CD4-positive, alpha-beta memory T cell (primary cell): ENCODE results near the gene LBHD1. TPM values are rescaled to one million over a fixed set of nuclear protein-coding genes. Genes with fewer than 3 reads are reported as not detected.
A peak's percentile ranks its signal among the peaks of the same experiment; 100 is the strongest.

Experiments used
- CTCF ChIA-PET: fragments of 350-600 bp; sonication (Branson Sonifier 250); formaldehyde crosslinking; loops from one replicate; lab custom pipeline; 2021; ENCODE audit warnings: inconsistent platforms; ENCODE audit not compliant: partially characterized antibody; lab: Charles Lee
- POLR2A ChIA-PET: fragments of 350-600 bp; sonication (Branson Sonifier 250); formaldehyde crosslinking; loops from one replicate; lab custom pipeline; 2021; ENCODE audit not compliant: partially characterized antibody; lab: Charles Lee
- DNase-seq, 5 donors: peaks; one replicate each; pipeline versions ENCODE4 v3.0.0 to v3.0.0-alpha.2; 2020 to 2022; ENCODE audit warnings: mixed read lengths in 1 of 5
- H3K27ac ChIP-seq: one replicate; pipeline ENCODE4 v1.7.0; 2013; ENCODE audit warnings: low read depth, low read length
- H3K27me3 ChIP-seq: 2 replicates; pipeline ENCODE4 v1.7.0; 2013; ENCODE audit warnings: mild to moderate bottlenecking, low read length, moderate library complexity; ENCODE audit not compliant: insufficient read depth
- H3K36me3 ChIP-seq: 2 replicates; pipeline ENCODE4 v1.7.0; 2013; ENCODE audit warnings: mild to moderate bottlenecking, low read length, moderate library complexity; ENCODE audit not compliant: insufficient read depth
- H3K4me1 ChIP-seq: 2 replicates; pipeline ENCODE4 v1.7.0; 2013; ENCODE audit warnings: mild to moderate bottlenecking, low read length, moderate library complexity; ENCODE audit not compliant: insufficient read depth
- H3K4me3 ChIP-seq, 2 donors: one replicate each; pipeline ENCODE4 v1.7.0; 2013; ENCODE audit warnings: low read length in 2 of 2, mild to moderate bottlenecking in 1 of 2
- H3K9me3 ChIP-seq, 2 donors: one replicate each; pipeline ENCODE4 v1.7.0; 2013; ENCODE audit warnings: low read length in 2 of 2, control low read depth in 1 of 2; ENCODE audit not compliant: control insufficient read depth in 1 of 2
- H3K27ac Mint-ChIP-seq, 7 donors: one replicate each; pipeline ENCODE4 v1.8.0; 2020 to 2021; ENCODE audit warnings: mixed read lengths in 7 of 7, mild to moderate bottlenecking in 6 of 7, inconsistent platforms in 3 of 7, moderate library complexity in 3 of 7
- H3K27me3 Mint-ChIP-seq, 2 donors: one replicate each; pipeline ENCODE4 v1.8.0; 2020 to 2021; ENCODE audit warnings: mixed read lengths in 2 of 2
- H3K36me3 Mint-ChIP-seq, 2 donors: one replicate each; pipeline ENCODE4 v1.8.0; 2020 to 2021; ENCODE audit warnings: mixed read lengths in 2 of 2, inconsistent platforms in 1 of 2, mild to moderate bottlenecking in 1 of 2
- H3K4me1 Mint-ChIP-seq, 4 donors: one replicate each; pipeline ENCODE4 v1.8.0; 2020 to 2021; ENCODE audit warnings: mixed read lengths in 4 of 4, mild to moderate bottlenecking in 1 of 4
- H3K4me3 Mint-ChIP-seq, 8 donors: one replicate each; pipeline ENCODE4 v1.8.0; 2020 to 2021; ENCODE audit warnings: mixed read lengths in 8 of 8, mild to moderate bottlenecking in 7 of 8, moderate library complexity in 6 of 8, inconsistent platforms in 3 of 8
- H3K9me3 Mint-ChIP-seq, 8 donors: one replicate each; pipeline ENCODE4 v1.8.0; 2020 to 2021; ENCODE audit warnings: mixed read lengths in 8 of 8, mild to moderate bottlenecking in 5 of 8, inconsistent platforms in 3 of 8, moderate library complexity in 1 of 8
- intact Hi-C: fragments of 100-400 bp; cut with micrococcal nuclease; formaldehyde crosslinking; loops from one replicate; pipeline ENCODE4 v1.15.1; 2023
- polyA plus RNA-seq, 2 donors: library from polyadenylated mRNA; unstranded; fragments of 300-500 nt; fragmentation: Illumina TruSeq; gene quantifications; one replicate each; pipeline ENCODE4 v1.2.3, GENCODE V29; 2021
- total RNA-seq, 2 experiments: library from RNA; stranded (reverse); gene quantifications; one replicate each; pipeline ENCODE4 v1.2.3, GENCODE V29; 2021

The LBHD1 gene
- total RNA-seq (10 to 100 TPM; 26.7 to 28.6 TPM), polyA plus RNA-seq (1 to 10 TPM; 2.4 to 2.7 TPM)

GRCh38 chr11:62671608-62672389, at the start of gene LBHD1, which contains the start of gene UQCC3:
TSS of gene LBHD1 (minus strand) at chr11:62672267. CDS start at chr11:62670031, 2,236 bp downstream.
TSS of gene UQCC3 (plus strand) at chr11:62671673. CDS start at chr11:62671746, 73 bp downstream.
- DNase-seq = peak; percentile 68 to 80 (median 75)

GRCh38 chr11:62719302-62719978, 47.4 kb upstream of the LBHD1 start:
- DNase-seq = no peak
- Mint-ChIP-seq H3K27ac (peak overlapping the region in 4 of 7 donors; percentile 32 to 89 (median 44)), H3K4me3 (no peak overlapping the region), H3K9me3 (no peaks in the 10 kb centered on the region), H3K27me3 (no peaks in the 10 kb centered on the region), H3K4me1 (peaks cover 30 to 72% (median 52%) of the 10 kb centered on the region in 4 donors), H3K36me3 (peaks cover 76 to 83% of the 10 kb centered on the region in 2 donors)
- CTCF ChIA-PET = no interaction called here
- H3K36me3 ChIP-seq = peaks cover 94% of the 10 kb centered on the region
- intact Hi-C loops = no loop called here
- peaks cover 34% of the 10 kb centered on the region for H3K4me1 ChIP-seq
- POLR2A ChIA-PET = interaction anchor here (0.7 to 15.3 kb wide), 5 partner anchors 8 to 162 kb away, joined by 3 to 283 read pairs (median 4); partner anchors contain the start of genes BSCL2, GNG3, SLC3A2 and TAF6L
- no peaks in the 10 kb centered on the region for H3K27me3 ChIP-seq
- no peak overlapping the region for H3K4me3 ChIP-seq
- H3K27ac ChIP-seq = no peak overlapping the region
- no peaks in the 10 kb centered on the region for H3K9me3 ChIP-seq

More at GRCh38 chr11:62671608-62672389, at the start of gene LBHD1, which contains the start of gene UQCC3:
- peaks cover 11 to 40% of the 10 kb centered on the region in 2 donors for H3K36me3 Mint-ChIP-seq
- CTCF ChIA-PET = interaction anchor here (0.7 to 10.4 kb wide), 8 partner anchors 7 to 248 kb away, joined by 3 to 86 read pairs (median 6); partner anchors contain the start of genes C11orf98, CSKMT, INTS5 and TMEM179B
- peaks cover 14 to 74% (median 43%) of the 10 kb centered on the region in 4 donors for H3K4me1 Mint-ChIP-seq
- intact Hi-C loops = loop anchor here (1.0 to 2.0 kb wide), 2 partner anchors 8 to 19 kb away; partner anchors contain the start of genes INTS5 and UBXN1
- POLR2A ChIA-PET = interaction anchor here (0.6 to 19.7 kb wide), 39 partner anchors 8 to 279 kb away, joined by 3 to 494 read pairs (median 7); partner anchors contain the start of genes AHNAK, B3GAT3, BSCL2 and EEF1G
- H3K4me3 Mint-ChIP-seq = peak within 1 kb of the TSS; percentile 93 to 99 (median 99)
- H3K27ac ChIP-seq = peak within 1 kb of the TSS; percentile 74
- H3K27me3 Mint-ChIP-seq = no peaks in the 10 kb centered on the region
- H3K27ac Mint-ChIP-seq = peak within 1 kb of the TSS; percentile 89 to 98 (median 97)
- H3K27me3 ChIP-seq = no peaks in the 10 kb centered on the region
- peak within 1 kb of the TSS; percentile 91 to 97 for H3K4me3 ChIP-seq
- H3K4me1 ChIP-seq = peaks cover 55% of the 10 kb centered on the region
- no peaks in the 10 kb centered on the region for H3K9me3 Mint-ChIP-seq
- no peaks in the 10 kb centered on the region for H3K9me3 ChIP-seq
- peaks cover 9% of the 10 kb centered on the region for H3K36me3 ChIP-seq

- H3K4me1 Mint-ChIP-seq = peaks cover 28 to 66% (median 49%) of the 10 kb centered on the region in 4 donors
- intact Hi-C loops = no loop called here
- H3K27ac Mint-ChIP-seq = peak overlapping the region in 4 of 7 donors; percentile 16 to 77 (median 42)
- ChIA-PET CTCF (interaction anchor here (2.1 kb wide), 1 partner anchor 12 kb away, joined by 4 read pairs; no protein-coding TSS in a partner anchor), POLR2A (interaction anchor here (1.1 to 15.3 kb wide), 4 partner anchors 5 to 124 kb away, joined by 3 to 283 read pairs (median 144); partner anchors contain the start of genes BSCL2, C11orf98, CSKMT and GNG3)
- H3K36me3 Mint-ChIP-seq = peaks cover 64 to 82% of the 10 kb centered on the region in 2 donors
- no peak overlapping the region for H3K4me3 ChIP-seq
- no peaks in the 10 kb centered on the region for H3K27me3 Mint-ChIP-seq
- peaks cover 83% of the 10 kb centered on the region for H3K36me3 ChIP-seq
- no peaks in the 10 kb centered on the region for H3K27me3 ChIP-seq
- H3K9me3 Mint-ChIP-seq = no peaks in the 10 kb centered on the region
- H3K4me3 Mint-ChIP-seq = no peak overlapping the region
- H3K4me1 ChIP-seq = peaks cover 36% of the 10 kb centered on the region
- H3K9me3 ChIP-seq = no peaks in the 10 kb centered on the region
- DNase-seq = no peak
- peak overlapping the region; percentile 13 for H3K27ac ChIP-seq
Observed at GRCh38 chr11:62716816-62717215, 44.7 kb upstream of the LBHD1 start.

GRCh38 chr11:62716206-62716605, 44.1 kb upstream of the LBHD1 start:
- intact Hi-C loops = no loop called here
- Mint-ChIP-seq H3K4me1 (peaks cover 28 to 60% (median 45%) of the 10 kb centered on the region in 4 donors), H3K27me3 (no peaks in the 10 kb centered on the region), H3K9me3 (no peaks in the 10 kb centered on the region), H3K36me3 (peaks cover 58 to 78% of the 10 kb centered on the region in 2 donors), H3K4me3 (no peak overlapping the region), H3K27ac (peak overlapping the region in 4 of 7 donors; percentile 19 to 70 (median 48))
- Histone ChIP-seq H3K36me3 (peaks cover 82% of the 10 kb centered on the region), H3K9me3 (no peaks in the 10 kb centered on the region), H3K27ac (peak overlapping the region; percentile 13), H3K27me3 (no peaks in the 10 kb centered on the region), H3K4me1 (peaks cover 30% of the 10 kb centered on the region), H3K4me3 (no peak overlapping the region)
- no peak for DNase-seq
- ChIA-PET POLR2A (interaction anchor here (0.7 to 15.3 kb wide), 7 partner anchors 4 to 125 kb away, joined by 3 to 283 read pairs (median 4); partner anchors contain the start of genes BSCL2, C11orf98, CSKMT and GNG3), CTCF (interaction anchor here (0.6 to 1.0 kb wide), 2 partner anchors 70 to 145 kb away, joined by 4 read pairs; no protein-coding TSS in a partner anchor)

- no peak for DNase-seq
Observed at GRCh38 chr11:62715150-62716130, 43.4 kb upstream of the LBHD1 start.

More at GRCh38 chr11:62715150-62716130, 43.4 kb upstream of the LBHD1 start:
- ChIA-PET CTCF (interaction anchor here (0.6 to 1.0 kb wide), 2 partner anchors 71 to 146 kb away, joined by 4 read pairs; no protein-coding TSS in a partner anchor), POLR2A (interaction anchor here (0.7 to 15.3 kb wide), 9 partner anchors 4 to 140 kb away, joined by 3 to 283 read pairs (median 4); partner anchors contain the start of genes BSCL2, C11orf98, CSKMT and GNG3)
- no peaks in the 10 kb centered on the region for H3K27me3 ChIP-seq
- peaks cover 29% of the 10 kb centered on the region for H3K4me1 ChIP-seq
- no peaks in the 10 kb centered on the region for H3K27me3 Mint-ChIP-seq
- H3K4me3 Mint-ChIP-seq = peak overlapping the region in 1 of 8 donors; percentile 45
- H3K4me3 ChIP-seq = no peak overlapping the region
- H3K27ac Mint-ChIP-seq = peak overlapping the region in 6 of 7 donors; percentile 19 to 70 (median 58)
- H3K36me3 ChIP-seq = peaks cover 76% of the 10 kb centered on the region
- H3K4me1 Mint-ChIP-seq = peaks cover 28 to 56% (median 45%) of the 10 kb centered on the region in 4 donors
- no peaks in the 10 kb centered on the region for H3K9me3 Mint-ChIP-seq
- H3K27ac ChIP-seq = no peak overlapping the region
- H3K36me3 Mint-ChIP-seq = peaks cover 54 to 77% of the 10 kb centered on the region in 2 donors
- intact Hi-C loops = no loop called here
- no peaks in the 10 kb centered on the region for H3K9me3 ChIP-seq
